Erythroblast (primary cell): ENCODE measurements around the gene CYP4F3.

Experiments
- GATA1 ChIP-seq: IDR thresholded peaks from 2 replicates; pipeline ENCODE4 v1.6.1; 2011; ENCODE audit warnings: low read depth, mild to moderate bottlenecking, control low read depth, low read length, moderate library complexity
- POLR2A ChIP-seq: IDR thresholded peaks from 2 replicates; pipeline ENCODE4 v1.6.1; 2011; ENCODE audit warnings: mild to moderate bottlenecking, low read length

GRCh38 chr19:15669440-15669839 lies 28.7 kb downstream of the CYP4F3 start:
- no peak for TF ChIP-seq POLR2A
- TF ChIP-seq GATA1, result no peak
